Kidney epithelial cell (primary cell): ENCODE data around the gene WBP1L. TPM values are rescaled to one million over a fixed set of nuclear protein-coding genes. Genes with fewer than 3 reads are reported as not detected.

ENCODE experiments used
- DNase-seq: peaks from one replicate; pipeline ENCODE4 v3.0.0-alpha.2; 2010; ENCODE audit warnings: low read depth
- H3K27me3 ChIP-seq: 2 replicates; pipeline ENCODE4 v1.6.0; 2011; ENCODE audit warnings: low read length; ENCODE audit not compliant: control insufficient read depth, insufficient read depth
- H3K36me3 ChIP-seq: 2 replicates; pipeline ENCODE4 v1.5.1; 2011; ENCODE audit warnings: low read length; ENCODE audit not compliant: control insufficient read depth, insufficient read depth
- H3K4me3 ChIP-seq: 2 replicates; pipeline ENCODE4 v1.5.1; 2011; ENCODE audit warnings: low read depth, mild to moderate bottlenecking, control low read depth, low read length
- CTCF ChIP-seq: IDR thresholded peaks from 2 replicates; pipeline ENCODE4 v1.5.1; 2011; ENCODE audit warnings: mild to moderate bottlenecking, moderate library complexity, low read length, control low read depth, inconsistent platforms; ENCODE audit not compliant: insufficient read depth, poor library complexity, severe bottlenecking
- total RNA-seq: library from RNA; depleted of rRNA; stranded (reverse); fragments of >200 nt; gene quantifications from 2 replicates; pipeline ENCODE4 v1.2.3, GENCODE V29; 2015

WBP1L gene
- total RNA-seq, 1 donor from 2014 or later = 67.1 TPM

- TF ChIP-seq CTCF = no peak
- Histone ChIP-seq H3K36me3 (no peaks in the 10 kb centered on the region), H3K4me3 (no peak overlapping the region)
Measured at GRCh38 chr10:102791754-102792395, 48.1 kb downstream of the WBP1L start.

GRCh38 chr10:102795453-102796406 is 52.0 kb downstream of the WBP1L start:
- no peak for TF ChIP-seq CTCF
- Histone ChIP-seq H3K27me3 (no peaks in the 10 kb centered on the region), H3K36me3 (peaks cover 2% of the 10 kb centered on the region), H3K4me3 (no peak overlapping the region)
- no peak for DNase-seq

More at GRCh38 chr10:102791754-102792395, 48.1 kb downstream of the WBP1L start:
- DNase-seq = no peak
- no peaks in the 10 kb centered on the region for H3K27me3 ChIP-seq

GRCh38 chr10:102796407-102797176 is 52.8 kb downstream of the WBP1L start:
- no peak for DNase-seq
- no peak overlapping the region for H3K4me3 ChIP-seq
- H3K36me3 ChIP-seq = peaks cover 2% of the 10 kb centered on the region
- no peak for TF ChIP-seq CTCF
- no peaks in the 10 kb centered on the region for H3K27me3 ChIP-seq

- peaks cover 2% of the 10 kb centered on the region for H3K36me3 ChIP-seq
- no peak overlapping the region for H3K4me3 ChIP-seq
- TF ChIP-seq CTCF = no peak
- H3K27me3 ChIP-seq = no peaks in the 10 kb centered on the region
- no peak for DNase-seq
Measured at GRCh38 chr10:102799691-102800471, 56.1 kb downstream of the WBP1L start.

- no peaks in the 10 kb centered on the region for H3K27me3 ChIP-seq
- DNase-seq = no peak
- H3K4me3 ChIP-seq = no peak overlapping the region
- peaks cover 2% of the 10 kb centered on the region for H3K36me3 ChIP-seq
- no peak for TF ChIP-seq CTCF
Measured at GRCh38 chr10:102800611-102801335, 57.0 kb downstream of the WBP1L start.
